Neural cell (in vitro differentiated cells): ENCODE measurements around the gene R3HDM4. TPM values are rescaled to one million over a fixed set of nuclear protein-coding genes. Genes with fewer than 3 reads are reported as not detected.

Experiments used
- H2AFZ ChIP-seq: fragments of 200-600, 300-800 bp; sonication (generic), shearing (Covaris generic); 2 replicates; pipeline ENCODE4 v1.6.0; 2014; ENCODE audit warnings: low read depth, mild to moderate bottlenecking, antibody characterized with exemption, low read length, moderate library complexity
- H3F3A ChIP-seq: fragments of 200-600 bp; shearing (Covaris generic); 2 replicates; pipeline ENCODE4 v1.6.1; 2016; ENCODE audit warnings: mild to moderate bottlenecking, moderate library complexity, mixed read lengths, antibody characterized with exemption, low read length; ENCODE audit not compliant: insufficient read depth, poor library complexity, severe bottlenecking
- H3K27ac ChIP-seq: fragments of 200-600, 300-800 bp; sonication (generic), shearing (Covaris generic); 2 replicates; pipeline ENCODE4 v1.5.1; 2014; ENCODE audit warnings: mild to moderate bottlenecking, low read length, moderate library complexity
- H3K27me3 ChIP-seq: fragments of 300-800, 200-600 bp; sonication (generic), shearing (Covaris generic); 2 replicates; pipeline ENCODE4 v1.6.0; 2014; ENCODE audit warnings: mild to moderate bottlenecking, low read depth, low read length, moderate library complexity; ENCODE audit not compliant: insufficient read depth
- H3K36me3 ChIP-seq: fragments of 300-800, 200-600 bp; sonication (generic), shearing (Covaris generic); 2 replicates; pipeline ENCODE4 v1.5.1; 2014; ENCODE audit warnings: mild to moderate bottlenecking, antibody characterized with exemption, low read length, moderate library complexity; ENCODE audit not compliant: insufficient read depth
- H3K4me2 ChIP-seq: fragments of 300-800, 200-600 bp; sonication (generic), shearing (Covaris generic); 2 replicates; pipeline ENCODE4 v1.6.0; 2014; ENCODE audit warnings: mild to moderate bottlenecking, low read length
- H3K4me3 ChIP-seq: fragments of 300-800, 200-600 bp; sonication (generic), shearing (Covaris generic); 2 replicates; pipeline ENCODE4 v1.5.1; 2014; ENCODE audit warnings: mild to moderate bottlenecking, low read length, moderate library complexity
- H3K79me2 ChIP-seq: fragments of 200-600 bp; shearing (Covaris generic); replicated peaks from 2 replicates; pipeline ENCODE4 v1.6.0; 2014; ENCODE audit warnings: mild to moderate bottlenecking, low read length, moderate library complexity; ENCODE audit not compliant: insufficient read depth
- H3K9ac ChIP-seq: fragments of 300-800, 200-600 bp; sonication (generic), shearing (Covaris generic); 2 replicates; pipeline ENCODE4 v1.6.1; 2016; ENCODE audit warnings: mild to moderate bottlenecking, low read length, mixed read lengths
- H3K9me2 ChIP-seq: fragments of 200-600 bp; shearing (Covaris generic); 2 replicates; pipeline ENCODE4 v1.6.1; 2016; ENCODE audit warnings: mild to moderate bottlenecking, low read length, mixed read lengths; ENCODE audit not compliant: insufficient read depth
- H3K9me3 ChIP-seq: fragments of 200-600, 300-800 bp; sonication (generic), shearing (Covaris generic); 2 replicates; pipeline ENCODE4 v1.6.1; 2016; ENCODE audit warnings: mild to moderate bottlenecking, mixed run types, low read length, moderate library complexity, mixed read lengths
- H4K20me1 ChIP-seq: fragments of 200-600 bp; shearing (Covaris generic); 2 replicates; pipeline ENCODE4 v1.6.1; 2016; ENCODE audit warnings: mild to moderate bottlenecking, mixed run types; ENCODE audit not compliant: insufficient read depth
- CTCF ChIP-seq: fragments of 450-650 bp; IDR thresholded peaks from 2 replicates; pipeline ENCODE4 v1.5.1; 2014; ENCODE audit warnings: antibody characterized with exemption, mild to moderate bottlenecking, moderate library complexity; ENCODE audit not compliant: poor library complexity, severe bottlenecking
- EP300 ChIP-seq: fragments of 450-650 bp; conservative IDR thresholded peaks from 2 replicates; pipeline ENCODE4 v1.6.1; 2014; ENCODE audit warnings: antibody characterized with exemption, mild to moderate bottlenecking, moderate library complexity; ENCODE audit not compliant: poor library complexity, severe bottlenecking
- EZH2 ChIP-seq: fragments of 200-600, 300-800 bp; shearing (Covaris generic), sonication (generic); IDR thresholded peaks from 2 replicates; pipeline ENCODE4 v1.6.1; 2014; ENCODE audit warnings: antibody characterized with exemption, low read length, borderline replicate concordance, mild to moderate bottlenecking; ENCODE audit not compliant: insufficient read depth, poor library complexity, severe bottlenecking
- MXI1 ChIP-seq: fragments of 450-650 bp; conservative IDR thresholded peaks from 2 replicates; pipeline ENCODE4 v1.6.1; 2014; ENCODE audit warnings: antibody characterized with exemption, mild to moderate bottlenecking; ENCODE audit not compliant: poor library complexity, severe bottlenecking
- POLR2AphosphoS5 ChIP-seq: IDR thresholded peaks from 2 replicates; pipeline ENCODE4 v1.6.1; 2012
- RAD21 ChIP-seq: fragments of 450-650 bp; conservative IDR thresholded peaks from 2 replicates; pipeline ENCODE4 v1.6.1; 2014; ENCODE audit warnings: antibody characterized with exemption, mild to moderate bottlenecking, moderate library complexity
- REST ChIP-seq: IDR thresholded peaks from 2 replicates; pipeline ENCODE4 v1.6.1; 2012; ENCODE audit warnings: borderline replicate concordance
- SMC3 ChIP-seq: fragments of 450-650 bp; conservative IDR thresholded peaks from 2 replicates; pipeline ENCODE4 v1.6.1; 2014; ENCODE audit warnings: antibody characterized with exemption, mild to moderate bottlenecking, moderate library complexity; ENCODE audit not compliant: poor library complexity
- TAF1 ChIP-seq: IDR thresholded peaks from 2 replicates; pipeline ENCODE4 v1.6.1; 2012; ENCODE audit warnings: low read depth
- polyA plus RNA-seq: library from polyadenylated mRNA; depleted of rRNA; stranded (reverse); fragments of >200 nt; gene quantifications from 2 replicates; pipeline ENCODE4 v1.2.3, GENCODE V29; 2014

R3HDM4 gene
- polyA plus RNA-seq, 1 donor from 2014 or later = 51.2 TPM

GRCh38 chr19:916645-917322 is 3.8 kb upstream of the R3HDM4 start:
- H3K79me2 ChIP-seq = peaks cover 7% of the 10 kb centered on the region
- TF ChIP-seq TAF1 = no peak
- TF ChIP-seq EZH2 = no peak
- TF ChIP-seq REST = no peak
- no peak for TF ChIP-seq RAD21
- no peak for TF ChIP-seq EP300
- TF ChIP-seq POLR2AphosphoS5 = no peak
- TF ChIP-seq CTCF = no peak
- TF ChIP-seq MXI1 = no peak
- no peak for TF ChIP-seq SMC3
- H3K4me2 ChIP-seq = no peak overlapping the region
- peaks cover 49% of the 10 kb centered on the region for H3K27me3 ChIP-seq
- no peaks in the 10 kb centered on the region for H3K9me3 ChIP-seq
- no peaks in the 10 kb centered on the region for H3F3A ChIP-seq
- no peak overlapping the region for H2AFZ ChIP-seq
- H3K4me3 ChIP-seq = peak overlapping the region; percentile 61
- no peaks in the 10 kb centered on the region for H3K9me2 ChIP-seq
- no peaks in the 10 kb centered on the region for H3K36me3 ChIP-seq
- no peak overlapping the region for H3K9ac ChIP-seq
- no peak overlapping the region for H3K27ac ChIP-seq
- H4K20me1 ChIP-seq = no peaks in the 10 kb centered on the region

GRCh38 chr19:912181-913079 is 589 bp downstream of the R3HDM4 start:
- Histone ChIP-seq H4K20me1 (no peaks in the 10 kb centered on the region), H3K4me2 (no peak overlapping the region)

More at GRCh38 chr19:912181-913079, 589 bp downstream of the R3HDM4 start:
- H2AFZ ChIP-seq = no peak overlapping the region
- H3K27ac ChIP-seq = peak overlapping the region; percentile 52
- H3K27me3 ChIP-seq = peaks cover 9% of the 10 kb centered on the region
- TF ChIP-seq MXI1 (no peak), CTCF (no peak), TAF1 (no peak), SMC3 (no peak), EP300 (no peak), RAD21 (no peak), EZH2 (no peak), POLR2AphosphoS5 (no peak), REST (no peak)
- H3F3A ChIP-seq = no peaks in the 10 kb centered on the region
- H3K9me3 ChIP-seq = no peaks in the 10 kb centered on the region
- H3K4me3 ChIP-seq = peak overlapping the region; percentile 77
- H3K9me2 ChIP-seq = no peaks in the 10 kb centered on the region
- H3K9ac ChIP-seq = peak overlapping the region; percentile 83
- H3K79me2 ChIP-seq = peaks cover 14% of the 10 kb centered on the region
- no peaks in the 10 kb centered on the region for H3K36me3 ChIP-seq
